Cardiac muscle cell (in vitro differentiated cells and primary cell): ENCODE results near the gene ALDH1A2. TPM values are rescaled to one million over a fixed set of nuclear protein-coding genes. Genes with fewer than 3 reads are reported as not detected.
"Not testable (repeated sequence)": the region's sequence is repeated elsewhere in the genome, so short reads cannot be mapped to it uniquely, and the experiment has no call there.

ENCODE experiments used
- DNase-seq, 2 donors: peaks; one replicate each; pipeline versions ENCODE4 v3.0.0 to v3.0.0-alpha.2; 2010 to 2017; ENCODE audit warnings: low read depth in 1 of 2, low spot score in 1 of 2
- H3K27ac ChIP-seq: fragments of 200-600 bp; sonication (generic); 2 replicates; pipeline ENCODE4 v1.5.1; 2016
- H3K27me3 ChIP-seq: fragments of 200-600 bp; sonication (generic); 2 replicates; pipeline ENCODE4 v1.6.0; 2016; ENCODE audit warnings: control low read depth
- H3K36me3 ChIP-seq: fragments of 200-600 bp; sonication (generic); 2 replicates; pipeline ENCODE4 v1.5.1; 2016; ENCODE audit warnings: control low read depth
- H3K4me1 ChIP-seq: fragments of 200-600 bp; sonication (generic); 2 replicates; pipeline ENCODE4 v1.8.1; 2017; ENCODE audit warnings: low read depth, mild to moderate bottlenecking, mixed run types
- H3K4me3 ChIP-seq: fragments of 200-600 bp; sonication (generic); 2 replicates; pipeline ENCODE4 v1.5.1; 2016; ENCODE audit warnings: mild to moderate bottlenecking
- H3K9me3 ChIP-seq: fragments of 200-600 bp; sonication (generic); 2 replicates; pipeline ENCODE4 v1.5.1; 2017; ENCODE audit warnings: low read depth, mild to moderate bottlenecking, control low read depth
- polyA plus RNA-seq: library from polyadenylated mRNA; unstranded; fragments of >200 nt; fragmentation: Nextera tagmentation; extraction: Ambion mirVana; gene quantifications from 2 replicates; pipeline ENCODE4 v1.2.1, GENCODE V29; 2016
- total RNA-seq: library from RNA; depleted of rRNA; stranded (reverse); fragments of >200 nt; gene quantifications from 2 replicates; pipeline ENCODE4 v1.2.3, GENCODE V29; 2016
- TF ChIP-seq, protein P1 (sequence below): IDR thresholded peaks from 2 replicates; pipeline ENCODE4 v1.5.1; 2012; ENCODE audit warnings: low read depth, mild to moderate bottlenecking, low read length

The ALDH1A2 gene
- total and polyA plus RNA-seq, 2 experiments from 2014 or later, result 3.5 to 4.0 TPM

DNA sequence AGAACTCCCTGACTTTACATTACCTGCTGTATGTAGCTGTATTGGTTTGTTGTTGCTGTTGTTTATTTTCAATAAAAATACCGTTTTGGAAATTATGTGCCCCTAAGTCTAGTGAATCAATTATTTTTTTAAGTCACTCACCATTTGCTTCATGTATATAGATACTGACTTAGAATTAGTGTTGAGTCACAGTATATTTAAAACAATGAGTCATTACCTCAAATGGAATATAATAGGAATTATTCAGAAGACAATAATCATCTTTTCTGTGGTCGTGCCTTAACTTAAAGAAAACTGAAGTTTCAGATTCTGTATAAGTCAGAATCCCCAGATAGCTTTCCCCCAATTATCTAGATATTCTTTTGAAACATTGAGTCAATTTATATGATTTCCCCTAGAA lies 21.0 kb upstream of the ALDH1A2 start:
- Histone ChIP-seq H3K9me3 (no peaks in the 10 kb centered on the region), H3K27ac (no peak overlapping the region), H3K4me3 (no peak overlapping the region), H3K36me3 (no peaks in the 10 kb centered on the region), H3K4me1 (no peaks in the 10 kb centered on the region), H3K27me3 (peaks cover 3% of the 10 kb centered on the region)
- peak in 1 of 2 donors; percentile 1 for DNase-seq
- TF ChIP-seq, protein P1, sequence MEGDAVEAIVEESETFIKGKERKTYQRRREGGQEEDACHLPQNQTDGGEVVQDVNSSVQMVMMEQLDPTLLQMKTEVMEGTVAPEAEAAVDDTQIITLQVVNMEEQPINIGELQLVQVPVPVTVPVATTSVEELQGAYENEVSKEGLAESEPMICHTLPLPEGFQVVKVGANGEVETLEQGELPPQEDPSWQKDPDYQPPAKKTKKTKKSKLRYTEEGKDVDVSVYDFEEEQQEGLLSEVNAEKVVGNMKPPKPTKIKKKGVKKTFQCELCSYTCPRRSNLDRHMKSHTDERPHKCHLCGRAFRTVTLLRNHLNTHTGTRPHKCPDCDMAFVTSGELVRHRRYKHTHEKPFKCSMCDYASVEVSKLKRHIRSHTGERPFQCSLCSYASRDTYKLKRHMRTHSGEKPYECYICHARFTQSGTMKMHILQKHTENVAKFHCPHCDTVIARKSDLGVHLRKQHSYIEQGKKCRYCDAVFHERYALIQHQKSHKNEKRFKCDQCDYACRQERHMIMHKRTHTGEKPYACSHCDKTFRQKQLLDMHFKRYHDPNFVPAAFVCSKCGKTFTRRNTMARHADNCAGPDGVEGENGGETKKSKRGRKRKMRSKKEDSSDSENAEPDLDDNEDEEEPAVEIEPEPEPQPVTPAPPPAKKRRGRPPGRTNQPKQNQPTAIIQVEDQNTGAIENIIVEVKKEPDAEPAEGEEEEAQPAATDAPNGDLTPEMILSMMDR, result no peak

DNA sequence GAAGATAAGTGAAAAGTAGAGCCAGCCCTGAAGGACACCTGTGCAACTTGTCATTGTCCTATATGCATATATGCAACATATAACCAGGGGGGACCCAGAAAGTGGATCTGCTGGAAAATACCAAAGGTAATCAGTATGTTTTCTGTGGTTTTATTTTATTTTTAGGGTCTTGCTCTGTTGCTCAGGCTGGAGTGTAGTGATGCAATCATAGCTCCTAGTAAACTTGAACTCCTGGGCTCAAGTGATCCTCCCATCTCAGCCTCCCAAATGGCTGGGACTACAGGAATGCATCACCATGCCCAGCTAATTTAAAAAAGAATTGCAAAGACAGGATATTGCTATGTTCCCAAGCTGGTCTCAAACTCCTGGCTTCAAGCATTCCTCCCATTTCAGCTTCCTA lies 18.0 kb upstream of the ALDH1A2 start:
- no peak overlapping the region for H3K4me3 ChIP-seq
- no peaks in the 10 kb centered on the region for H3K9me3 ChIP-seq
- TF ChIP-seq, protein P1, result no peak
- H3K27ac ChIP-seq, result no peak overlapping the region
- no peaks in the 10 kb centered on the region for H3K36me3 ChIP-seq
- DNase-seq, result no peak
- H3K4me1 ChIP-seq, result no peaks in the 10 kb centered on the region
- no peaks in the 10 kb centered on the region for H3K27me3 ChIP-seq

DNA sequence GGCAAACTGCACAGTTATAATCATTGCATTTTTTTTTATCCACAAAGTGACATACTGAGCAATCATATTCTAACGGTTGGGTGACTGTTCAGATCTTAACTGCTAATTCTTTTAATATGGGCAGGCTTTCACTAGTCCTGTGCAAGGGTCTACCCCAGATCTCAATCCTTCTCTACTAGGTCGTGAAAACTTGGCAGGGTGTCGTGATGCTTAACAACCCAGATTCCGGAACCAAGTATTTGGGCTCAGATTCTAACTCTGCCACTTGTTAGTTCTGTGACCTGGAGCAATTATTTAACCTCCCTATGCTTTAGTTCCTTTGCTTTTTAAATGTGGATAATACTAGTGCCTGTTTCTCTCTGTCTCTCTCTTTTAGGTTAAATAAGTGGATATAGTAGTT lies 16.4 kb upstream of the ALDH1A2 start:
- no peak for DNase-seq
- Histone ChIP-seq H3K27me3 (no peaks in the 10 kb centered on the region), H3K4me3 (no peak overlapping the region)

DNA sequence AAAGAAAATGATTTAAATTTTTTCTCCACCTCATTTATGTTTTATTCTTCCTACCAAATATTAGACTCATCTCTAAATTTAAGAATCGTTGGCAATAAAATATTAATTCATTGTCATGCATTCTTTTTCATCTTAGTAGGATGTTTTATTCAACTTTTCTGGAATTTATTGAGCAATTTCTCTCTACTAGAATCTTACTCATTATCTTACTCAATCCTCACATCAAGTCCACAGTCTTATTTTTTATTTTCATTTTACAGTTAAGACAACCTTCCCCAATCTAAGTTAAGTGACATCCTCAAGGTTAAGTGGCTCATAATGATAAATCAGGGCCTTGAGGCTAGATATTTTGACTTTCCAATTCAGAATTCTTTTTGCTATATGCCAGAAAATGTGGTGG lies 15.9 kb upstream of the ALDH1A2 start:
- H3K27me3 ChIP-seq, result no peaks in the 10 kb centered on the region
- no peaks in the 10 kb centered on the region for H3K36me3 ChIP-seq
- no peak overlapping the region for H3K27ac ChIP-seq
- no peak overlapping the region for H3K4me3 ChIP-seq
- TF ChIP-seq, protein P1, result no peak
- H3K9me3 ChIP-seq, result no peaks in the 10 kb centered on the region
- H3K4me1 ChIP-seq, result no peaks in the 10 kb centered on the region
- peak in 1 of 2 donors; percentile 1 for DNase-seq

More for the DNA sequence above, 16.4 kb upstream of the ALDH1A2 start:
- Histone ChIP-seq H3K27ac (no peak overlapping the region), H3K36me3 (no peaks in the 10 kb centered on the region), H3K4me1 (no peaks in the 10 kb centered on the region), H3K9me3 (no peaks in the 10 kb centered on the region)
- TF ChIP-seq, protein P1, result no peak

DNA sequence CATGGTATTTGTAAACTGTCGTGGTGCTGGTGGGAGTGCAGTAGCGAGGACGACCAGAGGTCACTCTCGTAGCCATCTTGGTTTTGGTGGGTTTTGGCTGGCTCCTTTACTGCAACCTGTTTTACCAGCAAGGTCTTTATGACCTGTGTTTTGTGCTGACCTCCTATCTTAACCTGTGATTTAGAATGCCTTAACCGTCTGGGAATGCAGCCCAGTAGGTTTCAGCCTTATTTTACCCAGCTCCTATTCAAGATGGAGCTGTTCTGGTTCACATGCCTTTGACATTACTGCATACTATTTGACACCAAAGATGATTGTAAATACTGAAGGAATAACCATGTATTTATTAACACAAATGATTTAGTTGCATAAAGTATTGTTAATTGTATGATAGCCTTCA lies 15.4 kb upstream of the ALDH1A2 start:
- not testable (repeated sequence) for H3K9me3 ChIP-seq, DNase-seq, H3K27me3 ChIP-seq, H3K27ac ChIP-seq, H3K4me3 ChIP-seq, H3K36me3 ChIP-seq, H3K4me1 ChIP-seq

DNA sequence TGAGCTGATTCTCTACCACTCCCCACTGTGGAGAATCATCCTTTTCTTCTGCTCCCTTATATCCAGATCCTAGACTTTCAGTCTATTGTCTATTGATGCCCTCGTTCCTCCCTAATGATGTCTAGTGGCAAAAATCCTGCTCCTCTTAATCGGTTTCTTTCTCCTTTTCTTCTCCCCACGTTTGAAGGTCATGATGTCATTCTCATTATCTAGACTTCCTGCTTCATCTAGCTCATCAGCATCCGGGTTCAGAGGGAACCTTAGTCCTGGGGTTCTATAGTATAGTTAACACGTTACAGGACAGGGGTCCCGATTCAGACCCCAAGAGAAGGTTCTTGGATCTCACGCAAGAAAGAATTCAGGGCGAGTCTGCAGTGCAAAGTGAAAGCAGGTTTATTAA lies 14.9 kb upstream of the ALDH1A2 start:
- Histone ChIP-seq H3K36me3 (no peaks in the 10 kb centered on the region), H3K27ac (no peak overlapping the region), H3K4me3 (no peak overlapping the region)

More for the DNA sequence above, 14.9 kb upstream of the ALDH1A2 start:
- H3K27me3 ChIP-seq, result no peaks in the 10 kb centered on the region
- no peak for DNase-seq
- H3K9me3 ChIP-seq, result no peaks in the 10 kb centered on the region
- H3K4me1 ChIP-seq, result no peaks in the 10 kb centered on the region
- TF ChIP-seq, protein P1, result no peak
